NCI-H510A (cell line): Measurements from ENCODE around the gene SUV39H1.
"Not testable (repeated sequence)": the region's sequence is repeated elsewhere in the genome, so short reads cannot be mapped to it uniquely, and the experiment has no call there.

Experiments
- DNase-seq: peaks from one replicate; lab custom pipeline; 2025; lab: John Stamatoyannopoulos, UW

The SUV39H1 gene

GRCh38 chrX:48696301-48696908 is at the start of gene SUV39H1:
Gene SUV39H1, plus strand, starts transcription at chrX:48696734. Its CDS starts 51 bp downstream, at chrX:48696785.
- peak; percentile 82 for DNase-seq

- DNase-seq = no peak
These were observed 48.2 kb upstream of the SUV39H1 start for GRCh38 chrX:48648336-48648751.

GRCh38 chrX:48649102-48649501 is 47.4 kb upstream of the SUV39H1 start:
- no peak for DNase-seq

- not testable (repeated sequence) for DNase-seq
These were observed 44.4 kb upstream of the SUV39H1 start for GRCh38 chrX:48652055-48652579.

- DNase-seq = not testable (repeated sequence)
These were observed 41.8 kb upstream of the SUV39H1 start for GRCh38 chrX:48654746-48655145.

DNA sequence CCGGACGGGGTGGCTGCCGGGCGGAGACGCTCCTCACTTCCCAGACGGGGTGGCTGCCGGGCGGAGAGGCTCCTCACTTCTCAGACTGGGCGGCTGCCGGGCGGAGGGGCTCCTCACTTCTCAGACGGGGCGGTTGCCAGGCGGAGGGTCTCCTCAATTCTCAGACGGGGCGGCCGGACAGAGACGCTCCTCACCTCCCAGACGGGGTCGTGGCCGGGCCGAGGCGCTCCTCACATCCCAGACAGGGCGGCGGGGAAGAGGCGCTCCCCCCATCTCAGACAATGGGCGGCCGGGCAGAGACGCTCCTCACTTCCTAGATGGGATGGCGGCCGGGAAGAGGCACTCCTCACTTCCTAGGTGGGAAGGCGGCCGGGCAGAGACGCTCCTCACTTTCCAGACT is 36.8 kb upstream of the SUV39H1 start:
- DNase-seq = not testable (repeated sequence)

DNA sequence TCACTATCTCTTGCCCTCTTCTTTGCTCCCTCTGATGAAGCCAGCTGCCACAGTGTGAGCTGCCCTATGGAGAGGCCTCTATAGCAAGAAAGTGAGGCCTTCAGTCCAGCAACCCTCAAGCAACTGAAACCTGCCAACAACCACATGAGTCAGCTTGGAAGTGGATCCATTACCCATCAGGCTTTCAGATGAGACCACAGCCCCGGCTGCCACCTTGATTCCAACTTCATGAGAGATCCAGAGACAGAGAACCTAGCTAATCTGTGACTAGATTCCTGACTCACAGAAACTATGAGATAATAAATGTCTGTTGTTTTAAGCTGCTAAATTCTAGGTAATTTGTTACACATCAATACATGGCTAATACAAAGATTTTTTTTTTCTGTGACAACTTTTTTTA is 33.3 kb upstream of the SUV39H1 start:
- no peak for DNase-seq

DNA sequence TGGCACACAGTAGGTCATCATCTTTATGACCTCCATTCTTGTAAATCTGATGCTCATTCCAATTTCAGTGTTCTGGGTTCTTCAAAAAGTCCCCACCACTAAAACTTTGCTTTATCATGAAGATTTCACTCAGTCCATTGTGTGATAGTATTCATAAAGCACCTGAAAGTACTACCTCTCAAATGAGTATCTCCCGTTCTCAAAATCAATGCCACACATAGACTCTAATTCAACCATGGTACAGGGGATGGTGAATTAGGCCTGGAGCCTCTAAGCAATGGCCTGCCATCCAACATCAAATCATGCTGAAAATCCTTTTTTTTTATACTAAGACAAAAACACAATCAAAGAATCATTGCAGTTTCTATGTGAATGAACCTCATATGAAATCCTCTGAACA is 32.4 kb upstream of the SUV39H1 start:
- no peak for DNase-seq

- no peak for DNase-seq
These were observed 30.5 kb upstream of the SUV39H1 start for GRCh38 chrX:48665991-48666390.

DNA sequence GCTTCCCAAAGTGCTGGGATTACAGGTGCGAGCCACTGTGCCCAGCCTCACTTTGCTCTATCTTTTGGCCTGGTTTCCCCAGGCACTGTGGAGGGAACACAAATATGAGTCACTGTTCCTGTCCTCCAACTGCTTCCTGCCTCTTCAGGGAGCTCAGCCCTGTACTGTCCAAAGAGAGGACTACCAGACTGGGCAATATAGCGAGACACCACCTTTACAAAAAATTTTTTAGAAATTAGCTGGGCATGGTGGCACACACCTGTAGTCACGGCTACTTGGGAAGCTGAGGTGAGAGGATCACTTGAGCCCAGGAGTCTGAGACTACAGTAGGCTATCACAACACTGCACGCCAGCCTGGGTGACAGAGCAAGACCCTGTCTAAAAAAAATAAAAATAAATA is 29.9 kb upstream of the SUV39H1 start:
- DNase-seq = no peak

- DNase-seq = no peak
These were observed 29.0 kb upstream of the SUV39H1 start for GRCh38 chrX:48667509-48667908.

GRCh38 chrX:48668187-48668586 is 28.3 kb upstream of the SUV39H1 start:
- not testable (repeated sequence) for DNase-seq

GRCh38 chrX:48676106-48676892 is 20.2 kb upstream of the SUV39H1 start:
- DNase-seq = peak; percentile 85

- DNase-seq = peak; percentile 9
These were observed 19.7 kb upstream of the SUV39H1 start for GRCh38 chrX:48676893-48677270.

DNA sequence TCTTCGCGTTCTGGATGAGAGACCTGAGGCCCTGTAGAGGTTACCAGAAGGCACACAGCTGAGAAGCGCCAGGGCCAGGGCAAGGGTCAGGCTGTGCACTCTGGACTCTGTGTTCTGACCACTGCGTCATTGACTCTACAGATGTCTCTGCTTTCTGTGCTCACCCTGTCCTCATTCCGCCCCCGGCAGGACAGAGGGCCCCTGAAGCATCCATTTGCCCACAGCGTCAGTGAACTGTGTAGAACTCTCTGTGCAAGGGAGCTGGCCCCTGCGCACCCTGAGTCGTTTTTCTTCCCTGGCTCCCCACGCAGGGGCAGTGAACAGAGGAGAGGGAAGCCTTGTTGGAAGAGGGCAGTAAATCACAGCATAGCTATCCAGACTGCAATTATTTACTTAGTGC is 19.0 kb upstream of the SUV39H1 start:
- DNase-seq = no peak

GRCh38 chrX:48680467-48680866 is 16.1 kb upstream of the SUV39H1 start:
- DNase-seq = not testable (repeated sequence)

DNA sequence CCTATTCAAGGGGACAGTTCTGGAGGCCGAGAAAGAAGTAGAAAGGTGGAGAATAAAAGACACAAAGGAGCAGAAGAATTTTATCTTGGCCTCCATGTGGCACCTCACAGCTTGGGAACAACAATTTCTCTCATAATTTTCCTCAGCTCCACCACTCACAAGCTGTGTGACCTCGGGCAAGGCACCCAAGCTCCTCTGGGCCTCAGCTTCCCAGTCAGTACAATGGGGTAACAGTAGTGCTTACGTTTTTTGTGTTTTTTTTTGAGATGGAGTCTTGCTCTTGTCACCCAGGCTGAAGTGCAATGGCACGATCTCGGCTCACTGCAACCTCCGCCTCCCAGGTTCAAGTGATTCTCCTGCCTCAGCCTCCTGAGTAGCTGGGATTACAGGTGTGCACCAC is 15.6 kb upstream of the SUV39H1 start:
- DNase-seq = not testable (repeated sequence)

- no peak for DNase-seq
These were observed 14.9 kb upstream of the SUV39H1 start for GRCh38 chrX:48681539-48682183.

DNA sequence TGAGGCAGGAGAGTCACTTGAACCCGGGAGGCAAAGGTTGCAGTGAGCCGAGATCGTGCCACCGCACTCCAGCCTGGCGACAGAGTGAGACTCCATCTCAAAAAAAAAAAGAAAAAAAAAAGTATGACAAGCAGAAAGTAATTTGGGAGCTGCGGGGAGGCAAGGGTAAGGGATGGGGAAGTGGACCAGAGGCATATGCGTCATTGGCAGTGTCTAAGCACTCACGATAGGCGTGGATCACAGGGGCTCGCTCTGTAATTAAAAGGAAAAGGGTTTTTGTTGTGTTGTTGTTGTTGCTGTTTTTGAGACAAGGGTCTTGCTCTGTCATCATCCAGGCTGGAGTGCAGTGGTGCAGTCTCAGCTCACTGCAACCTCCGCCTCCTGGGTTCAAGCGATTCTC is 13.7 kb upstream of the SUV39H1 start:
- DNase-seq = not testable (repeated sequence)

GRCh38 chrX:48683411-48683982 is 13.0 kb upstream of the SUV39H1 start, which contains the start of gene WAS:
Gene WAS, plus strand, starts transcription at chrX:48683799. Its CDS starts 55 bp downstream, at chrX:48683854.
- DNase-seq = no peak

- DNase-seq = no peak
These were observed 12.4 kb upstream of the SUV39H1 start for GRCh38 chrX:48684134-48684533.

GRCh38 chrX:48685416-48685815 is 11.1 kb upstream of the SUV39H1 start:
- no peak for DNase-seq
